ENCODE results near the gene SLC30A5.

The SLC30A5 gene

GRCh38 chr5:69052181-69052580, 41.6 kb upstream of the SLC30A5 start:
- no peak for DNase-seq (ENCODE audit: low read depth)
- TF ChIP-seq, protein P1, sequence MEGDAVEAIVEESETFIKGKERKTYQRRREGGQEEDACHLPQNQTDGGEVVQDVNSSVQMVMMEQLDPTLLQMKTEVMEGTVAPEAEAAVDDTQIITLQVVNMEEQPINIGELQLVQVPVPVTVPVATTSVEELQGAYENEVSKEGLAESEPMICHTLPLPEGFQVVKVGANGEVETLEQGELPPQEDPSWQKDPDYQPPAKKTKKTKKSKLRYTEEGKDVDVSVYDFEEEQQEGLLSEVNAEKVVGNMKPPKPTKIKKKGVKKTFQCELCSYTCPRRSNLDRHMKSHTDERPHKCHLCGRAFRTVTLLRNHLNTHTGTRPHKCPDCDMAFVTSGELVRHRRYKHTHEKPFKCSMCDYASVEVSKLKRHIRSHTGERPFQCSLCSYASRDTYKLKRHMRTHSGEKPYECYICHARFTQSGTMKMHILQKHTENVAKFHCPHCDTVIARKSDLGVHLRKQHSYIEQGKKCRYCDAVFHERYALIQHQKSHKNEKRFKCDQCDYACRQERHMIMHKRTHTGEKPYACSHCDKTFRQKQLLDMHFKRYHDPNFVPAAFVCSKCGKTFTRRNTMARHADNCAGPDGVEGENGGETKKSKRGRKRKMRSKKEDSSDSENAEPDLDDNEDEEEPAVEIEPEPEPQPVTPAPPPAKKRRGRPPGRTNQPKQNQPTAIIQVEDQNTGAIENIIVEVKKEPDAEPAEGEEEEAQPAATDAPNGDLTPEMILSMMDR (IDR thresholded peaks at IDR 0.05; ENCODE audit: insufficient read depth, low read depth, low read length, missing control alignments): no peak
- no peak overlapping the region for H3K4me3 ChIP-seq (ENCODE audit: low read depth, low read length)

- TF ChIP-seq, protein P1 (IDR thresholded peaks at IDR 0.05; ENCODE audit: insufficient read depth, low read depth, low read length, missing control alignments): no peak
- no peak overlapping the region for H3K4me3 ChIP-seq (ENCODE audit: low read depth, low read length)
- no peak for DNase-seq (ENCODE audit: low read depth)
Observed at GRCh38 chr5:69074664-69075521, 18.9 kb upstream of the SLC30A5 start.

- DNase-seq (ENCODE audit: low read depth): no peak
- H3K4me3 ChIP-seq (ENCODE audit: low read depth, low read length): no peak overlapping the region
Observed at GRCh38 chr5:69075522-69076179, 18.2 kb upstream of the SLC30A5 start.

DNA sequence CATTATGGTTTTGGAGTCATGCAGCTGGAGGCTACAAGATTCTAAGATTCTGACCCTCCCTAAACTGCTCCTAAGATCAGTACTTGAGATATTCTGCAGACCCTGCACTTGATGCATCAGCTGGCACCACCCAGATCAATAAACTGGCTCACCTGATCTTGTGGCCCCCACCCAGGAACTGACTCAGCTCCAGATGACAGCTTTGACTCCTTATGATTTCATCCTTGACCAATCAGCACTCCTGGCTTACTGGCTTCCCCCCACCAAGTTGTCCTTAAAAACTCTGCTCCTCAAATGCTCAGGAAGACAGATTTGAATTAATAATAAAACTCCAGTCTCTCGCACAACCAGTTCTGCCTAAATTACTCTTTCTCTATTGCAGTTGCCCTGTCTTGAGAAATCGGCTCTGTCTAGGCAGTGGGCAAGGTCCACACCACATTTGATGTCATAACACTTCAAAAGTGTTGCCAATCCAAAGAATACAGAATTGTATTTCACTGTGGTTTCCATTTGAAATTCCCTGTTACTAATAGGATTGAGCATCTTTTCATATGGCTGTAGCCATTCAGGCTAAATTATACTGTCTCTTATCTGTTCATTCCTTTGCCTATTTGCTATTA, 14.8 kb upstream of the SLC30A5 start:
- H3K4me3 ChIP-seq (ENCODE audit: low read depth, low read length): no peak overlapping the region
- DNase-seq (ENCODE audit: low read depth): no peak
- TF ChIP-seq, protein P1 (IDR thresholded peaks at IDR 0.05; ENCODE audit: insufficient read depth, low read depth, low read length, missing control alignments): no peak

More at GRCh38 chr5:69075522-69076179, 18.2 kb upstream of the SLC30A5 start:
- TF ChIP-seq, protein P1 (IDR thresholded peaks at IDR 0.05; ENCODE audit: insufficient read depth, low read depth, low read length, missing control alignments): no peak

DNA sequence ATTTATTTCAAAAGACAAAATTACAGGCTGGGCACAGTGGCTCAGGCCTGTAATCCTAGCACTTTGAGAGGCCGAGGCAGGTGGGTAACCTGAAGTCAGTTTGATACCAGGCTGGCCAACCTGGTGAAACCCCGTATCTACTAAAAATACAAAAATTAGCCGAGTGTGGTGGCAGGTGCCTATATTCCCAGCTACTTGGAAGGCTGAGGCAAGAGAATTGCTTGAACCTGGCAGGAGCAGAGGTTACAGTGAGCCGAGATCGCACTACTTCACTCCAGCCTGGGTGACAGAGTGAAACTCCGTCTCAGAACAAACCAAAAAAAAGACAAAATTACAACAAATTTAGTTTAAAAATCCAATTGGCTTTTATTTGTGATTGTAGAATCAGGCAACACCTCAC, 14.3 kb upstream of the SLC30A5 start:
- TF ChIP-seq, protein P1 (IDR thresholded peaks at IDR 0.05; ENCODE audit: insufficient read depth, low read depth, low read length, missing control alignments): no peak
- DNase-seq (ENCODE audit: low read depth): no peak
- no peak overlapping the region for H3K4me3 ChIP-seq (ENCODE audit: low read depth, low read length)

- TF ChIP-seq, protein P1 (IDR thresholded peaks at IDR 0.05; ENCODE audit: insufficient read depth, low read depth, low read length, missing control alignments): no peak
- DNase-seq (ENCODE audit: low read depth): no peak
- no peak overlapping the region for H3K4me3 ChIP-seq (ENCODE audit: low read depth, low read length)
Observed at GRCh38 chr5:69083412-69083811, 10.4 kb upstream of the SLC30A5 start.

All from GM12865 (cell line).